Measurements from ENCODE around the gene MAD1L1.

MAD1L1 gene

DNA sequence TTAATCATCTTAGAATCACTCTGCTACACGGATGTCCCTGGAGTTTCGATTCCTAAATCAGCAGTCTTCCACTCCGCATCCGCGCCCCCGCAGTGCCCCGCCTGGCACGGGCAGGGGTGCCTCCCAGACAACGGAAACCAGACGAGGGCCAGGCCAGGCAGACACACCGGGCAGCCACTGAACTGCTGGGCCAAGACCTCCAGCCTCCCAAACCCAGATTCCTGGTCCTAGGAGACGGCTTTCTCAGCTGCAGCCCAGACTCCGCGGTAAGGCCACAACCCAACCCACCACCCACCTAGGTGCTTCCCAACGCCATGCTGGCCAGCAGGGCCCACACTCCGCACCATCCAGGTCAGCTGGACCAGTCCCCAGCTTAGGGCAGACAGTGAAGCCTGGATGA lies 33.2 kb downstream of the MAD1L1 start:
- no peak for DNase-seq

DNA sequence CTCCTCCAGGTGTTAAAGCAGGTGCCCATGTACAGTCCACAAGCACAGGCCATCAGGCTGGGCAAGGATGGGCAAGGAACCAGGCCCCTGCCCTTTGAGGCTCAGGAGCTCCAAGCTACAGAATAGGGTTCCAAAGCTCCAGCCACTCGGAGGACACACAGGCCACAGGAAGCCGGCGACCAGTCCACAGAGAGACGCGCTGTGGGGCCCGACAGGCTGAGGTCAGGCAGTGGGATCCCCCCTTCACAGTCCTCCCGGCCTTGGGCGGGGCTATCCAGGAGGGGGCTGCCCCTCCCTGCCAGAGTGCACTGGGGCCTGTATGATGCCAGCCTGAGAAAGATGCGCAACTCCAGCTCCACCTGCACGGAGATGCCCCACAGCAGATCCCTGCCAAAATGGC lies 34.0 kb downstream of the MAD1L1 start:
- no peak for DNase-seq

DNA sequence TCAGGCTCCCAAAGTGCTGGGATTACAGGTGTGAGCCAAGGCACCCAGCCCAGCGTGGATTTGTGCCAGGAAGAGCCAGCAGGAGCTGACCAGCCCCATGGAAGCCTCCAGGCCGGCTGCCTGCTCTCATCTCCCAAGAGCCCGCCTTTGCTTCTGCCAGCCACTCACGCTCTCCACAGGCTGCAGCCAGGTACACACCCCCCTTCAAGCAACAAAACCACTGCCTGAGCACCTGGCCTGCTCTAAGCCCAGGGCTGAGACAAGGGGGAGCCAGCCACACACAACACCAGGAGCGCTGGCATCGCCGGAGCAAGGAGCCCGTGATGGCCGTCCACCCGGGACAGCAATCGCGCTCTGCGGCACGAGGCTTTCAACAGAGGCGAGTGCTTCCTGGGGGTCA lies 34.5 kb downstream of the MAD1L1 start:
- no peak for DNase-seq

DNA sequence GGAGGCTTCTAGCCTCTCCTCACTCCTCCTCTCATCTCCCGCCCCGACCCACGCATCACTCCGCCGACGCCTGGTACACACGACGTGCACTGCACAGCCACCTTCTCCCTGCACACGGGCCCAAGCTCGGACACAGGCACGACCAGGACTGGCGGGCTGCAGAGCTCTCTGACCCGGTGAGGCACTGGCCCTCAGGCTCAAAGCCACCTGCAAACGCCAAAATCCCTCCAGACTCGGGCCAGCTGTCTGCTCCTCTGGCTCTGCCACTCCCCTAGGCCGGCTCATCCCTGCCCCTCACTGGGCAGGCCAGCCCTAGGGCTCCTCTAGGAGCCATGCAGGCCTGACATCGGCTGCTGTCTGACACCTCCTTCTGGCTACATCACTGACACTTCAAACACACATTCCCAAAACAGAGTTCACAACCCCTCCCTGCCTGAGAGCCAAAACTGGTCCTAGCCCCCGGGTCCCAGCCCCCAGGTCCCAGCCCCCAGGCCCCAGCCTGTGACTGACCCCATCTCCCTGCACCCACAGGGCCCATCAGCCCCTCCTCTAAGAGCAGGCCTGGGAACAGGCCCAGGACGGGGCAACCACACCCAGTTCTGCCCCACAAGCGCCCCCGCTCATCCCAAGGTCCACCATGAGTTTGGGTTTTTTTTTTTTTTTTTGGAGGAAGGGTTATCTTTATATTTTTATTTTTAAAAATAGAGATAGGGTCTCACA lies 35.1 kb downstream of the MAD1L1 start:
- no peak for DNase-seq

DNA sequence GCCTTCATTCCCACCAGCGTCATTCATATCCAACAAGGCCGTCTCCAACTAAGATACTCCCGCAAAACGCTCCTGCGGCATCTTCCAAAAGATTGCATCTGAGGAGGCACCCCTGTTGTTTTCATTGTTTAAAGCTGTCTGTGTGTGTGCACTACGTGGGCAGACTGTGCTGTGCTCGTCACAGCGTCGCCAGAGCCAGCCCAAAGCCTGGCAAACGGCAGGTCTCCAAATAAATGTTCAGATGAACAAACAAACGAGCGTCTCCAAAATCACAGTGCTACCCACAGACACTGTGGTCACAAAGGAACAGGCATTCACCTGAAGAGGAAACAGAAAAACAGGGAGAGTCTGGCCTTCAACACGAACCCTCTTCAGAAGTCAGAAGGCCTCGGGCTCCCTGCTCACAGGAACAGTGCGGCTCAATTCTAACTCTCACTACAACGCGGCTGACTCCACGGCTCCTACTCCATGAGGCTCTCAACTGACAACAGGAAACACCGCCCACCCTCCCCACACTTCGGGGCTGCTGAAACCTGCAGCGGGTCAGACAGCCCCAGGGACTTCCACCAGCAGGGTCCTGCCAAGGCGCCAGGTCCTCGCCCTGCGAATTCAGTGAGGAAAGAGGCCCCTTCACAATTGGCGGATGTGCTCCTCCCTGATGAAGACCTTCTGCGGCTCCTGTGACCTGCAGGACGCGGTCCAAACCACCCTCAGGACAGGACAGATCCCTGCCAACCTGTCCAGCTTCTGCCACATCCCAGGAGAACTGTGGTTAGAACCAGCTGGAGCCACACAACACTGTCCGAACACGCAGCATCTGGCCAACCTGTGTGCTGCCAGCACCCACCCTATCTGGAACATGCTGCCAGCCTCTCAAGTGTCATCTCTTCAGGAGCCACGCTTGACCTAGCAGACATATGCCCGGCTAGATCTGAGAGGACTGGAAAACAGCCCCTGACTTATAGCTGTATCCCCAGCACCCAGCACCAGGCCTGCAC lies 36.1 kb downstream of the MAD1L1 start:
- DNase-seq, result no peak

DNA sequence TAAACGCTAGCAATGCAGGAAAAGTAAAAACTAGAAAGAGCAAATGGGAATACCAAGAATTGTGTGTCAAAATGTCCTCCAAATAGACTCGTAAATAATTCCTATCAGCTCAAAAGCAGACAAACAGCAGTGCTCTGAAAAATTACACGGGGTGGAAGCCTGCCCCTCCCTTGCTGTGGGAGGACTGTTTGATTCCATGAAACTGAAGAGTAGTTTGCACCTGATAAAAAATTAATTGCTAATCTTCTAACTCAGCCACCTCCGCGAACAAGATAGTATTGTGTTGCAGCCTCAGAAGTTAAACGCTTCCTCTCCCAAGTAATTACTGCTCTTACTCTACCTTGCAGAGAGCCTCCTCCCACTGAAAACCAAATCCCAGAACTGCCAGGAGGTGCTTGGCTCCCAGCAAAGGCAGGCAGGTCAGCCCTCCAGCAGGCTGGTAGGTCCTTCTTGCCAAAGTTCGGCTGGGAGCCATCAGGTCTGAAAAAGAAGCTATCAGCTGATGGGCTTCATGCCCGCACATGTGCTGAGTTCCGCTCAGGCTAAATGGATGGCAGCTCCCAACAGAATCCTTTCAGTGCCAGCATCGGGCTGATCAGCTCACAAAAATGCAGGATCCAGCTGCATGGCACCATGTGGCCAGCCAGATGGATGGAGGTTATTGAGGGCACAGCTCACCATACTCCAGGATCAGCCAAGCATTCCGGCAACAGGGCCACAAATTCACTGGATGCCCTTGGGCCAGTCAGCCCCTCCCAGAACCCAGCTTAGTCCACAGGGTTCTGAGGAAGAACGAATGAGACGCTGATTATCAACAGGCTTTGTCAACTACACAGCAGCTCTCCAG lies 37.1 kb downstream of the MAD1L1 start:
- no peak for DNase-seq

DNA sequence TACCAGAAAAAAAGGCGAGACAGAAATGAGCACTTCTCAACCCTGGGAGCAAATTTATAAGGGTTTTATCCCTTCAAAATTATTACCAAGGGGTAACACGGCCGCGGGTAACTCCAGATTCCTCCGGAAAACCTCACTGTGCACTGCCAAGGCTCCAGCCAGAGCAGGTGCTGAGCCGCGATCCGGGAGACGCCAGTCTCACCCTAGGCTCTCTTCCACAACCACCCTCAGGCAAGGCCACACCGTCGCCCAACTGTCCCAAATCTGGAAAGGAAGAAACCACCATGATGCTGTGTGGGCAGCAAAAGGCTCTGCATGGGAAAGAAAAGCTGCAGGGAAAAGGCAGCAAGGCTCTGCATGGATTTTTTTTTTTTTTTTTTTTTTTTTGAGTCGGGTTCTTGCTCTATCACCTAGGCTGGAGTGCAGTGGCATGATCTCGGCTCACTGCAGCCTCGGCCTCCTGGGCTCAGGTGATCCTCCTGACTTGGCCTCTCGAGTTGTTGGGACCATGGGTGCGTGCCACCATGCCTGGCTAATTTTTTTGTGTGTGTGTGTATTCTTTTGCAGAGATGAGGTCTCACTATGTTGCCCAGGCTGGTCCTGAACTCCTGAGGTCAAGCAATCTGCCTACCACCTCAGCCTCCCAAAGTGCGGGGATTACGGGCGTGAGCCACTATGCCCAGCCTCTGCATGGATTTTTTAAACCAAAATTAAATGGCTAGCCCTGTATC lies 39.0 kb downstream of the MAD1L1 start:
- no peak for DNase-seq

DNA sequence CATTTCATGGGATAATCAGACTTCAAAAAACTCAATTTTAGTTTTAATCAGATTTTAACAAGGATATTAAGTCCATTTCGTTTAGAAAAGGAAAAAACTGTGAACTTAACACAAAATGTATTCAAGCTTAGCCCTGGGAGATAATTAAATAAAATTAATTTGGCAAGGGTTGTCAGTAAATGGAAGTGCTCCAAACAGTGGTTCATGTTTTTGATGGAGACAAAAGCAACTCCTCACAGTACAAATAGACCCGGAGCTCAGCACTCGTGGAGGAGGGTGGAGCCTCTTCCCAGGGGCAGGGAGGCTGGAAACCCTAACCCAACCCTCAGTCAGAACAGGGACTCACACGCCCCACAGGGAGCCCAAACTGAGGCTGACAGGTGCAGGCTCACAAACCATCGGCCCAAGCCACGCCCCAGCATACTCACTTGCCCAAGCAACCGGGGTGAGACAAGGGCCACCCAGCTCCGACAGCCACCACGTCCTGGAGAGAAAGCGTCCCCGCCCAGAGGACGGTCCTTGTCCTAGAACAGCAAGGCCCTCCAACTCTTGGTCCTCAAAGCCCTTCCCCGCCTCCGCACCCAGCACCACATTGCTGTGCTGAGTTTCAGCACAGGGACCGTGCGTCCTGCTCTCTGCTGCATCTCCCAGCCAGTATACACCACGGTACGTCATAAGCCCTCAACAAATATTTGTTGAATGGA lies 39.8 kb downstream of the MAD1L1 start:
- DNase-seq, result no peak

DNA sequence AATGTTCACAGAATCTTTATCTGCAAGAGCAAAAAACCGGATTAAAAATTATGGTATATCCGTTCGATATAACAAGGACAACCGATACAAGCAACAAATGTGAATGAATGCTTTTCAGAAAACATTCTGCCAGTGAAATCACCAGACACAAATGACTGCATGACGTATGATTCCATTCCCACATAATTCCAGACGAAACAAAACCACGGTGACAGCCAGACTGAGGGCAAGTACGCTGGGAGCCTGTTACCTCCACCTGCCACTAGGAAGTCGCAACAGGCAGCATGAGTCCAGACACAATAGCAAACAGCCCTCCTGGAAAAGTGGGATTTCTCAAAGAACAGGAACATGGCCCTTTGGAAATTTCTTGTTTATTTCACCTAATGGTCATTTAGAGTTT lies 41.7 kb downstream of the MAD1L1 start:
- DNase-seq, result no peak

DNA sequence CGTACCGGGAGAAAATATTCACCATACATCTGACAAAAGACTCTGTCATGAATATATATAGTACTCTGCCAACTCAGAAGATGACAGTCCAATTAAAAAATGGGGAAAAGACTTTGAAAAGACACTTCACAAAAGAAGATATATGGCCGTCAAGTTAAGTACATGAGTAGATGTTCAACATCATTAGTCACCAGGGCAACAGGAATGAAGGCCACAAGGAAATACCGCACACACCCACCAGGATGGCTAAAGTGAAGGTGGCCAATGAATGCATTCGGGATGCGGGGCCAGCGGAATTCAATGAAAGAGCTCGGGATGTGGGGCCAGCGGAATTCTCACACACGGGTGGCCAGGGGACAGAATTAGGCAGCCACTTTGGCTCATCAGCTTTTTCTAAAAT lies 42.2 kb downstream of the MAD1L1 start:
- DNase-seq, result no peak

DNA sequence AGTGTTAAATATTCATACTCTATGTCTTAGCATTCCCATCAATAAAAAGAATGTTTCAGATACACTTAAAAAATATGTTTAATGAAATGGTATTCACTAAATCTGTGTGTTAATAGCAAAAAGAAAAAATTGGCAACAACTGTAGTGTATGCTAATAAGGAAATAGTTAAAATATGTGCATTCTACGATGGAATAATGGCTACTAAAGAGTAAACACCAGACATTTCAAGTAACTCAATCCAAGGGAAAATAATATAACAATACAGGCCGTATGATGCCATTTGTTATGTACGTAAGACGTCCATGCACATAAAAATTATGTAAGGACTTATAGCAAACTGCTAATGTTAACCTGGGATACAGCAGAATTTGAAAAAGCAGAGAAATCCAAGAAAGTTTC lies 46.6 kb downstream of the MAD1L1 start:
- no peak for DNase-seq

DNA sequence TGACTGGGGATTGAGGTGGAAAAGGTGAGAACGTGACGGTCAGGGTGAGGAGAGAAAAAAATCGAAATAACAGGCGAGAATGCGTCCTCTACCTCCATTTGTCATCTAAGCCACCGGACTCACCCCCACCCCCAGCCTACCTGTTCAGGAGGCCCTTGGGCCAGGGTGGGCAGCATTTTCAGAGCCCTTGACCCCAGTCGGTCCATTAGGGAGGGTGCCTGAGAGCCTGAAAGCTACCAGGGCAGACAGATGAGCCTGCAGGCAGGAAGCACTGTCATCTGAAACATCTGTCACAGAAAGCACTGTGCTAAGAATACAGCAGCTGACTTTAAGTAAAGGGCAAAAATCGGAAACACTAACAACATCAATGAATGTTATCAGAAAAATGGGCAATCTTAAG lies 47.0 kb downstream of the MAD1L1 start:
- no peak for DNase-seq

DNA sequence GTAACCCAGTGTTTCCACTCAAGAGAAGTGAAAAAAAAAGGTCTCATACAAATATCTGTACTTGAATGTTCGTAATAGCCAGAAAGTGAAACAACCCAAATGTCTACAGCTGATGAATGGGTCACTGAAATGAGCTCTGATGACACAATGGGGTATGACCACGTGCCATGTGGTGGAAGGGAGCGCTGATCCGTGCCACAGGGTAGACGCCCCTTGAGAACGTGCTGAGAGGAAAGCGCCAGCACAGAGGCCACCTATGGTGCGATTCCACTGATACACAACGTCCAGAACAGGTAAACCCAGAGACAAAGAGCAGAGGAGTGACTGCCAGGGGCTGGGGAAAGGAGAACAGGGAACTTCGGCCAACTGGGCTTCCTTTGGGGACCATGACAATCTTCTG lies 50.3 kb downstream of the MAD1L1 start:
- DNase-seq, result no peak

DNA sequence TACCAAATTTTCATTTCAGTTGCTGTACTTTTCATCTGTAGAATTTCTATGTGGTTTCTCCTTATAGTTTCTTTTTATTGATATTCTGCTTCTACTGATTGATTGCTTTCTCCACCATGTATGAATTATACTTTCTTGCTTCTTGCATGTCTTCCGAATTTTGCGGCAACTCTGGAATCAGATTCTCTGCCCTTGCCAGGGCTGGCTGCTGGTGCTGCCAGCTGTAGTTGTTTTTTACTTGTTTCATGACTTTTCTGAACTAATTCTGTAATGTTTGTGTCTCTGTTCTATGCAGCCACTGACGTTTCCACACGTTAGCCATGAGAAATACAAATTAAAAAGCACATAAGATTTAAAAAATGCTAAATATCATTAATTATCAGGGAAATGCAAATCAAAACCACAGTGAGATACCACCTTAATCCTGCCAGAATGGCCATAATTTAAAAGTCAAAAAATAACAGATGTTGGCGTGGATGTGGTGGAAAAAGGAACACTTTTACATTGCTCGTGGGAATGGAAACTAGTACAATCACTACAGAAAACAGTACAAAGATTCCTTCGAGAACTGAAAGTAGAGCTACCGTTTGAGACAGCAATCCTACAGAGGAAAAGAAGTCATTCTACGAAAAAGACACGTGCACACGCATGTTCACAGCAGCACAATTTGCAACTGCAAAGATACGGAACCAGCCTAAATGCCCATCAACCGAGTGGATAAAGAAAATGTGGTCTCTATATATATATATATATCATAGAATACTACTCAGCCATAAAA lies 51.5 kb downstream of the MAD1L1 start:
- DNase-seq, result no peak

DNA sequence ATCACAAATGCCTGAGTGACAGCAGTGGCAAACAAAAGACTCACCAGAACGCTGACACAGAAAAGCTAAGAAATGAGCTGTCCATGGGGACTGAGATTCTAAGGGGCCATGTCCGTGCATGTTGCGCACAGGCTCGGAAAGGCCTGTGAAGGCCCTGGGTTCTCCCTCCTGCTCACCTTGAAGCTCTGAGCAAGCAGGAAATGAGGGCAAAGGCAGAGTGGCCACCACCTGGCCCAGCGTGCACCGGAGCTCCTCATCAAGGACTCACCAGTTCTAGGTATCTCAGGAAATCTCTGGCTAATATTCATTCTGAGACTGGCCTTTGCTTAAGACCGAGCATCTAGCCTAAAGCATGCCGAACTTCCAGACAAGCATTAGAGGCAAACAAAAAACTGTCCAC lies 52.7 kb downstream of the MAD1L1 start:
- DNase-seq, result no peak

DNA sequence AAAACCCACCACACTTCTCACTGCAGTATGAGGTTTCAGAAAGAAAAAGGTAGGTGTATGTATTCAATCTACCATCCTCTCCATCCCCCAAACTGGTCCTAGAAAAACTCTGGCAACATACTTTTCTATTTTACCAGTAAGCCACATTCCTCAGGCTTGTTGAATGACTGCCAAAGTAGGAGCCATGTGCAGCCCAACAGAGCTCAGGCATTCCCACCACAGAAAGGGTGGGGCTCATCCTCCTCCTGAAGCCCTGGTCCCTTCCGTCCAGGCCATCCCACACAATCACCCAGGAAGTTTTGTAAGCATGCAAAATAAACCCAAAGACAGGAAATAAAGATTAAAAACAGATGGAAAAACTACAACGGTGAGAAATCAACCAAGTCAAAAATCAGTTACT lies 57.2 kb downstream of the MAD1L1 start:
- no peak for DNase-seq

DNA sequence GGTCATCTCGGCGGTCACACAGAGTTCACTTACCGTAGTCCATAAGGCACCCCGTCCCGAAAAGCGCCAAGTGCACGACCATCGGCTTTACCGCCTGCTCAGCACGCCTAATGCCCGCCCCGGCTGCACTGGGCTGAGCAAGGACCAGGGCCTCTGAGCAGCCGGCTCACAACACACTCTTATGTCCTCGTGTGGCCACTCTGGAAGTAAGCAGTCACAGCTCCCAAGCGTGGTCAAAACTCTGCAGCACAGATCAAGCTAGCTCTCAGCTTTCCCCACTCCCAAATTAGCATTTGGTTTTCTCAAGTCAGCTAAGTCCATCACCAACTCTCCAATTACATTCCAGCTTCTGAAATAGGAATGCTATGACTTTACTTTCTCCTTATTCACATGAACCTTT lies 57.7 kb downstream of the MAD1L1 start:
- DNase-seq, result no peak

DNA sequence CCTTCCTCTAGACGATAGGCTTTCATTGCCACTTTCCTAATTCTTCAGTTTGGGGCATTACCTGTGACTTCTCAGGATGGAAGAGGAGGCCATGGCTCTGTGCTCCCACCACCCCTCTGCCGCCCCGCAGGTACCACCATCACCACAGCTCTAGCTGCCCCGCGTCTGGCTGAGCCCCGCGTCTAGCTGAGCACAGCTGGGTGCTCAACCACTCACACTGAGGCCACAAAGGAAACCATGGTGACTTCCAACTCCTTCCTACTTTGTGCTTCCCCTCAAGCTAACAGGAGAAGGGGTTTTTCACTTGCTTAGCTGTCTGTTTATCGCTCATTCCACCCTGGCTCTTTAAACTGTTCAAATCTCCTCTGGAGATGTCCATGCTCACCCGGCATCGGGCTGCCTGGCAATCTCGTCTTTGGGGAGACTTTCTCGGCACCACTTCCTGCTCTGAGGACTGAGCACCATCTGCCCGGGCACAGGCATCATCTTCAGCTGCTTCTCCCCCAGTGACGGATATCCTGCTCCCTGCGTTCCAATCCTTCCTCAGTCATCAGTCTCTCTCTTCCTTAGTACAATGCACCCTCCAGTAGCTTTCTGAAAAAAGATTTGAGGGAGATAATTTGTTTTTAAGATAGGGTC lies 59.4 kb downstream of the MAD1L1 start:
- DNase-seq, result no peak

DNA sequence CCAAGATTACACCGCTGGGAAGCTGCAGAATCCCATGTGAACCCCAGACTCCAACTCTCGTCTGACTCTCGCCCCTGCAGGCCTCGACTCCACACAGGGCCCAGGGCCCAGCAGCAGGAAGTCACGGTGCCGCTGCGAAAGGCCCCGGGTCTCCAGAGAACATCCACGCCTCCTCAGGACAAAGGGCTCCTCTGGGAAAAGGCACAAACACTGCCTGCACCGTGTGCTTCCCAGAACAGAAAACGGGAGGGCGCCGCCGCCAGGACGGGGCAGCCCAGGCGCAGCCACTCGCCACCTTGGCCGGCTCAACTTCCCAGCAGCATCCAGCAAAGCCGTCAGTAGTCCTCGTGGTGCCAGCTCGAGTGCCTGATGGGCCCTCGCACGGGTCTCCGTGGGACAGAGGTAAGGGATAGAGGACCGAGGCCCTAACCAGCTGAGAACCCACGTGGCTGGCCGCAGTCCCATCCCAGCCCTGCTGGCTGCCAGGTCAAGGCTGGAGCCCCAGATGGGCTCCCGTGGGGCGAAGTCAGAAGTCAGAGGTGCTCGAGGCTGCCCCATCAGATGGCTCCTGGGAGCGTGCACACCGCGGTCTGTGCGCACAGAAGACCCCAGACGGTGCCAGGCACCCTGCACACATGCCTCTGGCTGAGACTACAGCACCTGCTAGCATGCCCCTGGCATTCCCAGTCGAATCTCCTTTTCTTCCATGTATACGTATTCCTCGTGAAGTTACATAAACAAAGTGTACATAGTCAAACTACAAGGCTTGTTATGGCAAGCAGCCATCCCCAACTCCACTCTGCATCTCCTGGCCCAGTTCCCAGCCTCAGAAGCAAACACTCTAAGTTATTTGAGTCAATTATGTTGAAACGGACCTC lies 60.2 kb downstream of the MAD1L1 start:
- DNase-seq, result no peak

DNA sequence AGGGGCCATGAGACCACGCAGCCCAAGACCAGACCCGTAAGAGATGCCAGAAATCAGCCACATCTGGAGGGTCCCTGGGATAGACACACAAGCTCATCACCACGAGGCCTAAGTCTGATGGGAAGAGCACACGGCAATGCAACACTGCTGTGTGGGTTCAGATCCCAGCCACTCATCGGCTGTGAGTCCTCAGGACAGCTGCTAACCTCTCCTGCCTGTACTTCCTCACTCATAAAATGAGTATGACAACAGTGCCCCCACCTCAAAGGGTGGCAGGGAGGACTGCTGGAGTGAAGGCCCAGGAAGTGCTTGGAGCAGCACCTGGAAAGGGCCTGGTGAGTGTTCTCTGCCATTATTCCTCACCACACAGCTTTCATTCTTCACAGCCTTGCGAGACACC lies 60.9 kb downstream of the MAD1L1 start:
- DNase-seq, result no peak
